ENCODE data around the gene ZSCAN10.

ZSCAN10 gene

GRCh38 chr16:3098459-3099394, at the start of gene ZSCAN10:
Gene ZSCAN10, minus strand, starts transcription at chr16:3099294. Its CDS starts 6,357 bp downstream, at chr16:3092937.
- in situ Hi-C loops (cut with HindIII; ENCODE audit: low pct_unique_long_range_greater_than_20kb, low sequenced_read_pairs), result no loop called here
- no peak for TF ChIP-seq JUND (IDR thresholded peaks at IDR 0.05; ENCODE audit: low read depth)
- DNase-seq (ENCODE audit: low read depth in 1 of 2, low spot score in 1 of 2), result no peak

DNA sequence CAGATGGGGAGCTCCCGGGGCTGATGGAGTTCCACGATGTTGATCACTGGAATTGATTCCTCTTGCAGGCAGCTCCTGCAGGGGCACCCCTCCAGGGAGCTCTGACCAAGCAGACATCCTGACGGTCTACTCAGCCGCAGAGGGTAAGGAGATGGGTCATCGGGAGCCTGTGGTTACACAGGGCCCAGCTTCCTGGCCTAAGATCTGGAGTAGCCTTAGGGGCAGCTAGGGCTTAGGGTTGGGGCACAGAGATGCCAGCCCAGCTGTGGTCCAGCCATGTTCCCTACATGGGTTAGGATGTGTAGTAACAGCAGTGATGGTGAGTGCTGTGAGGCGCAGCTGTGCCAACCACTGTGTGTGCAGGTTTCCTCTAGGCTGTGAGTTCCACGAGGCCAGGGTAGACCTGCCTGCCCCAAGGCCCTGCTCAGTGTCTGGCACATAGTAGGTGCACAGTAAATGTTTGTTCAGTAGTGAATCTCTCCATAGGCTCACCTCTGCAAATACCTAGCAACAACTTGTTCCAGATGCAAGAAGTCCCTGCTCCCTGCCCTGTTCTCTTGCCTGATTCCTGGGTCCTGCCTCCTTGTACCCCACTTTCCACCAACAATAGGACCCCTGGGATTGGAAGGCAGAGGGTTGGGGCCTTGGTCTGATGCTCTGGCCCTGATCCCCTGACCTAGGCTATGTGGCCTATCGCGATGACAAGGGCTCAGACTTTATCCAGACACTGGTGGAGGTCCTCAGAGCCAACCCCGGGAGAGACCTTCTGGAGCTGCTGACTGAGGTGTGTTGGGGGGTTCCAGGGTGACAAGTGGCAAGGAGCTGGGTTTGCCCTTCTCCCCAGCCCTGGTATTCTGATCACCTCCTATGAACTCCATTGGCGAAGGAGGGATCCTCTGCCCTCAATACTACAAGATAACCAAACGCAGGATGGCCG, 49.4 kb upstream of the ZSCAN10 start:
- no peak for DNase-seq (ENCODE audit: low read depth in 1 of 2, low spot score in 1 of 2)
- in situ Hi-C loops (cut with HindIII; ENCODE audit: low pct_unique_long_range_greater_than_20kb, low sequenced_read_pairs), result no loop called here
- TF ChIP-seq JUND (IDR thresholded peaks at IDR 0.05; ENCODE audit: low read depth), result no peak

GRCh38 chr16:3147757-3148104, 48.6 kb upstream of the ZSCAN10 start:
- no peak for TF ChIP-seq JUND (IDR thresholded peaks at IDR 0.05; ENCODE audit: low read depth)
- DNase-seq (ENCODE audit: low read depth in 1 of 2, low spot score in 1 of 2), result no peak
- in situ Hi-C loops (cut with HindIII; ENCODE audit: low pct_unique_long_range_greater_than_20kb, low sequenced_read_pairs), result no loop called here

DNA sequence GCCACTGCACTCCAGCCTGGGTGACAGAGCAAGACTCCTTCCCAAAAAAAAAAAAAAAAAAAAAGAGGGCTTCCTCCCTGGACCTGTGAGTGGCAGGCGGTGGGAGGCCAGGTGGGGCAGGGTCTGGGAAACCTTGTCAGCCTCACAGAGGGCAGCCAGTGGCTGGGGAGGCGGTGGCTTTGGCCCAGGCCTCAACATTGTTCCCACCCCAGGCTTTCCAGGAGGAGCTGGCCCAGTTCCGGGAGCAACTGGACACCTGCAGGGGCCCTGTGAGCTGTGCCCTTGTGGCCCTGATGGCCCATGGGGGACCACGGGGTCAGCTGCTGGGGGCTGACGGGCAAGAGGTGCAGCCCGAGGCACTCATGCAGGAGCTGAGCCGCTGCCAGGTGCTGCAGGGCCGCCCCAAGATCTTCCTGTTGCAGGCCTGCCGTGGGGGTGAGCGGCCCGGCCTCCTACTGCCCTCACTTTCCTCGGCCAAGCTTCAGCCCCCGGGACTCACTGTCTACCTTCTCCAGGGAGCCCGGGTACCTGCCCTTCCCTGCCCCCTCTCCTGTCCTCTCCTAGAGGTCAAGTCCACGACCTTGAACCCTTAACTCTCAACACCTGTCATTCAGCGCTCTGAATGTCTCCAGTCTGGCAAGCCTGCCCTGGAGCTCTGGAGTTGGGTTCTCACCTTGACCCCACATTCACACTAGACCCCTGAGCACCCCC, 48.1 kb upstream of the ZSCAN10 start:
- in situ Hi-C loops (cut with HindIII; ENCODE audit: low pct_unique_long_range_greater_than_20kb, low sequenced_read_pairs), result no loop called here
- TF ChIP-seq JUND (IDR thresholded peaks at IDR 0.05; ENCODE audit: low read depth), result no peak
- DNase-seq (ENCODE audit: low read depth in 1 of 2, low spot score in 1 of 2), result no peak

DNA sequence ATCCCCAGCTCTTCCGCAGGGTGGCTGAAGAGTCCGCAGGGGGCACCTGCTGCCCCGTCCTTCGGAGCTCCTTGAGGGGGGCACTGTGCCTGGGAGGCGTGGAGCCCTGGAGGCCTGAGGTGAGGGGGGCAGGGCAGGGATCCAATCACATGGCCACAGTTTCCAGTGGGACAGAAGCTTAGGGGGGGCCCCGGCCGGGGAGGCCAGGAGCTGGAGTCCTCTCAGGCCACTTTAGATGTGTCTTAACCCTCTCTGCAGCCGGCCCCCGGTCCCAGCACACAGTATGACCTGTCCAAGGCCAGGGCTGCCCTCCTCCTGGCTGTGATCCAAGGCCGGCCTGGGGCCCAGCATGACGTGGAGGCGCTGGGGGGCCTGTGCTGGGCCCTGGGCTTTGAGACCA, 46.6 kb upstream of the ZSCAN10 start:
- in situ Hi-C loops (cut with HindIII; ENCODE audit: low pct_unique_long_range_greater_than_20kb, low sequenced_read_pairs), result no loop called here
- no peak for TF ChIP-seq JUND (IDR thresholded peaks at IDR 0.05; ENCODE audit: low read depth)
- DNase-seq (ENCODE audit: low read depth in 1 of 2, low spot score in 1 of 2), result no peak

DNA sequence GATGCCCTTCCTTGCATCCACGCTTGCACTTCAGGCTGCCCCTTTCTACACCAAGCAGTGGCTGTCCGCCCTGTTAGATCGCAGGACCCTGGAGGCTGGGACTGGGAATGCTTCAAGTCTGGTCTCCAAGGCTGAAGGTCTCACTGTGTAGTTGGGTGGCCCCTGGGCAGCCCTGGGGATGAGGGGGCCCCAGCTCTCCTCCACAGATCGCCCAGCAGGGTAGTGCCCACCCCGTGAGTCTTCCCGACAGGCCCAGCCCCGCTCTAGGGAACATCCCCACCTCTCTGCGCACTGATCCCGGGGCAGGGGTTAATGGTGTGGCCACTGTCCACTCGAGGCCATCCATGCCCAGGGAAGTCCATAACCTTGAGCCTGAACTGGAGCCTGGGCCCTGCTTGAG, 46.1 kb upstream of the ZSCAN10 start:
- DNase-seq (ENCODE audit: low read depth in 1 of 2, low spot score in 1 of 2), result no peak
- TF ChIP-seq JUND (IDR thresholded peaks at IDR 0.05; ENCODE audit: low read depth), result no peak
- in situ Hi-C loops (cut with HindIII; ENCODE audit: low pct_unique_long_range_greater_than_20kb, low sequenced_read_pairs), result no loop called here

DNA sequence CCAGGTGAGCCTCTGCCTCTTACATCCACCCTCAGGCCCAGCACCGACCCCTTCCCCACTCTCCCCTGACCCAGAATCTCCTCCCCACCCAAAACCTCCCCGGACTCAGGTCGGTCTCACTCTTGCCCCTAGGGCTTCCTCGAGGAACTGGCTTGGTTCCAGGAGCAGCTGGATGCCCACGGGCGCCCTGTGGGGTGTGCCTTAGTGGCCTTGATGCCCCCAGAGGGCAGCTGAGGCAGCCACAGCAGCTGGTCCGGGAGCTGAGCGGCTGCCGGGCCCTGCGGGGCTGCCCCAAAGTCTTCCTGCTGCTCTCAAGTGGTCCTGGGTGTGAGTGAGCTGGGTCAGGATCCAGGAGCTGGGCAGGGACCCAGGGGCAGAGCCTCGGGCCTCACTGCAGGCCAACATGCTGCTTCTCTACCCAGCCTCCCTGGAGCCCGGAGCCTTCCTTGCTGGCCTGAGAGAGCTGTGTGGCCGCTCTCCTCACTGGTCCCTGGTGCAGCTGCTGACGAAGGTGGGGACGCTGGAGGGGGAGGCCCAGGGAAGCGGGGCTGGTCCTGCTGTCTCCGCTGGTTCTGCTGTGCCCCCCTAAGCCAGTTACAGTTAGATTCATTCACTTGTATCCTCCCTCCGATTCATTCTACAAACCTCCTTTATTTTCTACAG, 45.4 kb upstream of the ZSCAN10 start:
- in situ Hi-C loops (cut with HindIII; ENCODE audit: low pct_unique_long_range_greater_than_20kb, low sequenced_read_pairs), result no loop called here
- DNase-seq (ENCODE audit: low read depth in 1 of 2, low spot score in 1 of 2), result no peak
- TF ChIP-seq JUND (IDR thresholded peaks at IDR 0.05; ENCODE audit: low read depth), result no peak

GRCh38 chr16:3143598-3144320, 44.7 kb upstream of the ZSCAN10 start:
- no peak for DNase-seq (ENCODE audit: low read depth in 1 of 2, low spot score in 1 of 2)

GRCh38 chr16:3143189-3143588, 44.1 kb upstream of the ZSCAN10 start:
- in situ Hi-C loops (cut with HindIII; ENCODE audit: low pct_unique_long_range_greater_than_20kb, low sequenced_read_pairs), result no loop called here
- no peak for DNase-seq (ENCODE audit: low read depth in 1 of 2, low spot score in 1 of 2)
- no peak for TF ChIP-seq JUND (IDR thresholded peaks at IDR 0.05; ENCODE audit: low read depth)

More at GRCh38 chr16:3143598-3144320, 44.7 kb upstream of the ZSCAN10 start:
- TF ChIP-seq JUND (IDR thresholded peaks at IDR 0.05; ENCODE audit: low read depth), result no peak
- in situ Hi-C loops (cut with HindIII; ENCODE audit: low pct_unique_long_range_greater_than_20kb, low sequenced_read_pairs), result no loop called here

DNA sequence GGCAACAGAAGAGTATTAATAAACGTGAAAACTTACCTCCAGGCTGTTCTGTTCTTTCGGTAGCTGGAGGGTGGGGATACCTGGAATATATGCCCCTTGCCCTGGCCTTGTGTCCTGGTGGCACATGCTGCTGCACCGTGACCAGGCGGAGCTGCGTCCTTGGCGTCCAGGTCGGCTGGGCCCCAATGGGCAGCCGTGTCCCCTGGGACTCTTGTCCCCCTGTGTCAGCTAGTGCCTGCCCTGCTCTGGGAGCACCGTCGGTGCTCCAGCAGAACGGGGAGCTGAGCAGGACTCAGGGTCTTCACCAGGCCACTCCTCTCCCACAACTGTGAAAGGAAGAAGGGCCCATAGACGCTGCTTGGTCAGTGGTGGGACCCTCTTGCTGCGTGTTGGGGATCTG, 43.7 kb upstream of the ZSCAN10 start:
- no peak for DNase-seq (ENCODE audit: low read depth in 1 of 2, low spot score in 1 of 2)
- in situ Hi-C loops (cut with HindIII; ENCODE audit: low pct_unique_long_range_greater_than_20kb, low sequenced_read_pairs), result no loop called here
- no peak for TF ChIP-seq JUND (IDR thresholded peaks at IDR 0.05; ENCODE audit: low read depth)

GRCh38 chr16:3142327-3142726, 43.2 kb upstream of the ZSCAN10 start:
- TF ChIP-seq JUND (IDR thresholded peaks at IDR 0.05; ENCODE audit: low read depth), result no peak
- DNase-seq (ENCODE audit: low read depth in 1 of 2, low spot score in 1 of 2), result no peak
- in situ Hi-C loops (cut with HindIII; ENCODE audit: low pct_unique_long_range_greater_than_20kb, low sequenced_read_pairs), result no loop called here

All from T47D (cell line).